Nucleus accumbens (tissue), 56 donors: Measurements from ENCODE around the gene FCRL2.
"Not testable (repeated sequence)": the region's sequence is repeated elsewhere in the genome, so short reads cannot be mapped to it uniquely, and the experiment has no call there.

Experiments used
- DNase-seq, 56 donors: peaks; one replicate each; lab custom pipeline; 2025; lab: John Stamatoyannopoulos, UW

Gene FCRL2

GRCh38 chr1:157753611-157754010 is 23.3 kb downstream of the FCRL2 start:
- DNase-seq = no peak

GRCh38 chr1:157751283-157751682 is 25.6 kb downstream of the FCRL2 start:
- no peak for DNase-seq

GRCh38 chr1:157748262-157748817 is 28.6 kb downstream of the FCRL2 start:
- DNase-seq = no peak

- no peak for DNase-seq
Measured at GRCh38 chr1:157739229-157739901, 37.6 kb downstream of the FCRL2 start.

- DNase-seq = not testable (repeated sequence)
Measured at GRCh38 chr1:157735991-157736390, 40.9 kb downstream of the FCRL2 start.

GRCh38 chr1:157734321-157734720 is 42.6 kb downstream of the FCRL2 start:
- DNase-seq = no peak

GRCh38 chr1:157732755-157733154 is 44.2 kb downstream of the FCRL2 start:
- no peak for DNase-seq

GRCh38 chr1:157725221-157725577 is 51.7 kb downstream of the FCRL2 start:
- no peak for DNase-seq

GRCh38 chr1:157724537-157725220 is 52.3 kb downstream of the FCRL2 start:
- no peak for DNase-seq

GRCh38 chr1:157723157-157723556 is 53.8 kb downstream of the FCRL2 start:
- no peak for DNase-seq

- no peak for DNase-seq
Measured at GRCh38 chr1:157721985-157722384, 54.9 kb downstream of the FCRL2 start.

GRCh38 chr1:157715736-157716135 is 61.2 kb downstream of the FCRL2 start:
- no peak for DNase-seq

- DNase-seq = no peak
Measured at GRCh38 chr1:157711802-157712201, 65.1 kb downstream of the FCRL2 start.

GRCh38 chr1:157704878-157705277 is 72.1 kb downstream of the FCRL2 start:
- DNase-seq = no peak

GRCh38 chr1:157703981-157704380 is 73.0 kb downstream of the FCRL2 start:
- no peak for DNase-seq

- DNase-seq = no peak
Measured at GRCh38 chr1:157702308-157702825, 74.6 kb downstream of the FCRL2 start.

GRCh38 chr1:157700732-157701131 is 76.2 kb downstream of the FCRL2 start, which contains the start of gene FCRL3:
Gene FCRL3, minus strand, starts transcription at chr1:157700769. Its CDS starts 280 bp downstream, at chr1:157700489.
- no peak for DNase-seq

- no peak for DNase-seq
Measured at GRCh38 chr1:157700305-157700704, 76.6 kb downstream of the FCRL2 start.

- DNase-seq = no peak
Measured at GRCh38 chr1:157697781-157698569, 79.0 kb downstream of the FCRL2 start.

GRCh38 chr1:157696966-157697628 is 79.8 kb downstream of the FCRL2 start:
- no peak for DNase-seq
